ENCODE data around the gene NGRN.

NGRN gene, protein sequence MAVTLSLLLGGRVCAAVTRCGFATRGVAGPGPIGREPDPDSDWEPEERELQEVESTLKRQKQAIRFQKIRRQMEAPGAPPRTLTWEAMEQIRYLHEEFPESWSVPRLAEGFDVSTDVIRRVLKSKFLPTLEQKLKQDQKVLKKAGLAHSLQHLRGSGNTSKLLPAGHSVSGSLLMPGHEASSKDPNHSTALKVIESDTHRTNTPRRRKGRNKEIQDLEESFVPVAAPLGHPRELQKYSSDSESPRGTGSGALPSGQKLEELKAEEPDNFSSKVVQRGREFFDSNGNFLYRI

DNA sequence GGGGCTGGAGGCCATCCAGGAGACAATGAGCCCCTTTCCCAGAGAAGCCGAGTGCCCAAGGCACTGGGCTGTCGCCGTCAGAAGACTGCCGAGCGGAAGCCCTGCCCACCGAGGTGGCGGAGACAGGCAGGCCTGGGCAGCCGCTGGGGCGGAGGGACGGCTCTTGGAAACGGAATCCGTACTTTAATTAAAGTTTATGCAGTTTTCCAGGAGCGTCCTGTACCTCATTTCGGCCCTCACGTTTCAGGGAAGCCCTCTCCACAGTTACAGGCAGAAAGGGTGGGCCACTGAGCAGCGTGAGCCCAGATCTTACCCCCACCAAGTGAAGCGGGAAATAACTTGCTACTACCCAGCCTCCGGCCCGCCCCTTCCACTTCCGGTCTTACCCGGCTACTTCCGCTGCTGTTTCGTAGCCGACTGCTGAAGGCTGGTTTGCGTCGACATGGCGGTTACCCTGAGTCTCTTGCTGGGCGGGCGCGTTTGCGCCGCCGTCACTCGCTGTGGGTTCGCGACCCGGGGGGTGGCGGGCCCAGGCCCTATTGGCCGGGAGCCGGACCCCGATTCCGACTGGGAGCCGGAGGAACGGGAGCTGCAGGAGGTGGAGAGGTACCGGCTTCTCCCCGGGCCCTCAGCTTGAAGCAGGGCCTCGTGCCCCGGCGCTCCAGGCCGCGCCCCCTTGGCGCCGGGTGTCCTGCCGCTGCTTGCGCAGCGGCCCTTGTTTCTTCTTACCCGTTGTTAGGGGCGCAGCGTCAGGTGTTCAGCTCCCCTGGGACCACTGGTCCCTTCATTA is at the start of gene NGRN:
TSS of gene NGRN (plus strand) at position 402 of the 790 bp plus-strand sequence. CDS start at position 443, 41 bp downstream.
- DNase-seq: peak; percentile 81

DNA sequence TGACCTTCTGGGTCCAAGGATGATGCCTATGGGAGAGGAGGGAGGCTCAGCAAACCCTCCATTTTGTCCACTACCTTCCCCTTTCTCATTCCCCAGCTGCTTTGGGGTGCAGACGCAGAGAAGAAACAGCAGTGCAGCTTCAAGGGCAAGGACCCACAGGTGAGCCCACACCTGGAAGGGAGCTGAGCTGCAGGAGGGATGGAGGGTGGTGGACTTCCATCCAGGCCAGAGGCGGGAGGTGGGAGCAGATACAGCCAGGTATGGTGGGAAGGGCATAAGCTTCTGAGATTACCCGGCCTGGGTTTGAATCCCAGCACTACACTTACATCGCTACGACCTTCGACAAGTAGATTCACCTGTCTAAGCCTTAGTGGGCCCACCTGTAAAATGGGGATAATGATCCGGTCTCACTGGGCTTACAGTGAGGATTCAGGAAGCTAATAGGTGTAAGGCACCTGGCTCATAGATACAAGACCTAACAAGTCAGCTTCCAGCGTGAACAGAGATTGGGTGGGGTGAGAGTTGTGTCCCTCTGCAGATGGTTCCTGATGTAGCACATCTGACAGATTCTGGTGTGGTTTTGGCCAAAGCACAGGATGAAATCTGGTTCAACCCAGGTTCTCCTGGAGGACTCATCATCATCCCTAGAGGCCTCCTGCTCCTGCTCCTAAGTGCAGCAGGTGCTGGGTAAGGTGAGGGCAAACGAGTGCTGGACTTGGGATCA is 47.6 kb upstream of the NGRN start:
- DNase-seq: no peak

DNA sequence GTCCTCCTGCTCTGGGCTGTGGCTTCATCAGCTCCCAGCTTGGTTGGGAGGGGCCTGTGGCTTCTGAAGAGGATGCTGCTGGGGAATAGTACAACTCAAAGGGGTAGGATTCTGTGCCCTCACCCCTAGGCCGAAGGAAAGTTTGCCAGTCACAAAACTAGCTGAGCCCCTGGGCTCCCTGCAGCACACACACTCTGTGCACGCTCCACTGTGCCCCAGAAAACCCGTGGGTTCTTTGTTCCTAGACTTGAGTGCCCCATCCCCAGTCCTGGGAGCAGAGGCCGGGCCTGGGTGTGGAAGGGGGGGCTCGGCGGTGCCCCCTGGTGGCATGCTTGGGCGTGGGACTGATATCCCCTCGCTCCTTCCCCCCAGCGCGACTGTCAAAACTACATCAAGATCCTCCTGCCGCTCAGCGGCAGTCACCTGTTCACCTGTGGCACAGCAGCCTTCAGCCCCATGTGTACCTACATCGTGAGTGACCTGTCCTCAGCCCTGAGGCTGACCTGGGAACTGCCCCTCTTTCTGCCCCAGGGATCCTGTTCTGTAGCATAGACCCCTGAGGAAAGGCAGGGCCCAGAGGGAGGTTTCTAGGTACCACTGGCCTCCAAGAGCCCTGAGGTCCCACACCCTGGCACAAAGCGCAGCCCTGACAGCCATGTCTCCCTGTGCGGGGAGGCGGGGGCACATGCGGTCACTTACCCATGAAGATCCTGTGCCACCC is 45.9 kb upstream of the NGRN start:
- no peak for DNase-seq

DNA sequence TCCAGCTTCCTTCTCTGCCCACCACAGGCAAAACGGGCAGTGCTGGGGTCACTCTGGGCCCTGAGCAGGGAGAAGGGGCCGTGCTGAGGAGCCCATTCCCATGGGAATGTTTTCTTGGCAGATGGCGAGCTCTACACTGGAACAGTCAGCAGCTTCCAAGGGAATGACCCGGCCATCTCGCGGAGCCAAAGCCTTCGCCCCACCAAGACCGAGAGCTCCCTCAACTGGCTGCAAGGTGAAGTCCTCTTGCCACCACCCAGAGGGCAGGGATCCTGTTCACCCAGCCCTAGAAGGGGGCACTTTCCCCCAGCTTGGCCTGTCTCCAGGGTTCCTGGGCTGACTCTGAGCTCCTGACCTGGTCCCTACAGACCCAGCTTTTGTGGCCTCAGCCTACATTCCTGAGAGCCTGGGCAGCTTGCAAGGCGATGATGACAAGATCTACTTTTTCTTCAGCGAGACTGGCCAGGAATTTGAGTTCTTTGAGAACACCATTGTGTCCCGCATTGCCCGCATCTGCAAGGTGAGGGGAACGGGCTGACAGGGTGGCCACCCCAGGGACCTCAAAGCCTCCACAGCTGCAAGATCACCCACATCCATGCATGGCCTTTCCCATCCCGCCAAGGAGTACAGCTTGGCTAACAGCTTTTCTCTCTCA is 44.1 kb upstream of the NGRN start:
- DNase-seq: peak; percentile 9

DNA sequence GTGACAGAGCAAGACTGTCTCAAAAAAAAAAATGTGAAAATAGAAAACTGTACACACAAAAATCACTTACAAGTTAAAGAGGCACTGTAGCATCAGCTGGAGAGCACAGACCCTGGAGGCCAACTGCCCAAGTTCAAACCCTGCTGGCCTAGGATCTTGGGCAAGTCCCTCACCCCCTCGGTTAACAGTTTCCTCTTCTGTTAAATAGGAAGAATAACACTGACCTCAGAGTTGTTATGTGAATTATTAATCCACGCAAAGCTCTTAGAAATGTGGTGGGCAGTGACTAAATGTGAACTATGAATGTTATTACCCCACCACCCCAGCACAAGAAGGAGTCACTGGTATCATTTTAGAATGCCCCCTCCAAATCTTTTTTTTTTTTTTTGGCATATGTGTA is 42.9 kb upstream of the NGRN start:
- DNase-seq: no peak

DNA sequence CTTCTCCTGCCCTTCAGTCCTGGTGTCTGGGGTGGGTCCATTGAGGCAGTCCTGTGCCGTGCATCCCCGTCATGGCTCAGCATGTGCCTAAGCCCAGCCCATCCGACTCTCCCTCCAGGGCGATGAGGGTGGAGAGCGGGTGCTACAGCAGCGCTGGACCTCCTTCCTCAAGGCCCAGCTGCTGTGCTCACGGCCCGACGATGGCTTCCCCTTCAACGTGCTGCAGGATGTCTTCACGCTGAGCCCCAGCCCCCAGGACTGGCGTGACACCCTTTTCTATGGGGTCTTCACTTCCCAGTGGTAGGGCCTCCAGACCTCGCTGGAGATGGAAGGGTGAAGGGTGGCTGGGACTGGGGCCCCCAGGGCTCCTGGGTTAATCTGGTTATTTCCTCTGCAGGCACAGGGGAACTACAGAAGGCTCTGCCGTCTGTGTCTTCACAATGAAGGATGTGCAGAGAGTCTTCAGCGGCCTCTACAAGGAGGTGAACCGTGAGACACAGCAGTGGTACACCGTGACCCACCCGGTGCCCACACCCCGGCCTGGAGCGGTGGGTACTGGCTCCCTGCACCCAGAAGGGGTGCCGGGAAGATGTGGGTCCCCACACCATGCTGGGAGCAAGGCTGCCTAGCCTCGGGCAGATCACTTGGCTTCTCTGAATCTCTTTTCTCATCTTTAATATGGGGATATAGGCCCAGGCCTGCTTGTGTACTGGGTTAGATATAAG is 41.9 kb upstream of the NGRN start:
- DNase-seq: no peak

DNA sequence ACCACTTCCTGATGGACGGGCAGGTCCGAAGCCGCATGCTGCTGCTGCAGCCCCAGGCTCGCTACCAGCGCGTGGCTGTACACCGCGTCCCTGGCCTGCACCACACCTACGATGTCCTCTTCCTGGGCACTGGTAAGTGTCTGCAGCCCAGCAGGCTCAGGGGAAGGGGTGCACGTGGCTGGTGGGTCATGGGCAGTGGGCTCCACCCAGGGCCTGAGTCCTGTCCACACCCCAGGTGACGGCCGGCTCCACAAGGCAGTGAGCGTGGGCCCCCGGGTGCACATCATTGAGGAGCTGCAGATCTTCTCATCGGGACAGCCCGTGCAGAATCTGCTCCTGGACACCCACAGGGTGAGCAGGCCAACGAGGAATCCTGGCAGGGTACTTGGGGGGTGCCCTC is 40.4 kb upstream of the NGRN start:
- DNase-seq: no peak

DNA sequence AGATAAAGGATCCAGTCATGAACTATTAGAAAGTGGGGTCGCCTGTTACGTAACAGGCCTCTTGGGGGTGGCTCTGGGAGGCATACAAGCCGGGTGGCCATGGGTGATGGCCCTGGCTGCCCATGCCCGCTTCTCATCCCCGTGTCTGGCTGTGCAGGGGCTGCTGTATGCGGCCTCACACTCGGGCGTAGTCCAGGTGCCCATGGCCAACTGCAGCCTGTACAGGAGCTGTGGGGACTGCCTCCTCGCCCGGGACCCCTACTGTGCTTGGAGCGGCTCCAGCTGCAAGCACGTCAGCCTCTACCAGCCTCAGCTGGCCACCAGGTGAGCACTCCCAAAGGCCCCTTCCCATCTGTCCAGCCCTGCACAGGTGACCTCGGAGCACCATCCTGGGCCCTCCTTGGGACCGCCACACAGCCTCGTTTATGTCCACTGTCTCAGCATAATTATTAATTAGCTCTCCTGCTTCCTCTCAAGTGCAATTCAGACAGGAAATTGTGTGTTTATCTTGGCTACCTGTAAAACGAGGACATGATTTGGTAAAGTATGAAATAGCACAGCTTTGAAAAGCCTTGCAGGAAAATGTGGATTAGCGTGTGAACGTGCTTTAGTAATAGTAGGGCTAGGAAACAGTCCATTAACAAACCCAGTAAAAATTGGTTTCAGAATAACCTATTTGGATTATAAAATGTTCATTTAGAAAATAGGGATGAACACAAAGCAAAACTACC is 39.8 kb upstream of the NGRN start:
- no peak for DNase-seq

DNA sequence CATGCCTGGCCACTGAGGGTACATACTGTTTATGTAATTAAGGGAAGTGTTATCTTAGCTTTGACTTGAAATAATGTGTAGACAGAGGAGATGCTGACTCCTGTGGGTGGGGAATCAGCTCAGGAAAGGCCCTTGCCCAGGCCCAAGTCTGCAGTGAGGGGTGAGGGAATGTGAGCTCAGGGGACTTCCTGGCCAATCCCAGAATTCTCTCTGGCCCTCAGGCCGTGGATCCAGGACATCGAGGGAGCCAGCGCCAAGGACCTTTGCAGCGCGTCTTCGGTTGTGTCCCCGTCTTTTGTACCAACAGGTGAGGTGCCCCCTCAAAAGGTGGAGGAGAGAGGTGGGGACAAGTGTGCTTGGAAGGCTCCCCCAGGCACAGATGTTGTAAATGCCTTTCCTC is 38.1 kb upstream of the NGRN start:
- DNase-seq: no peak

DNA sequence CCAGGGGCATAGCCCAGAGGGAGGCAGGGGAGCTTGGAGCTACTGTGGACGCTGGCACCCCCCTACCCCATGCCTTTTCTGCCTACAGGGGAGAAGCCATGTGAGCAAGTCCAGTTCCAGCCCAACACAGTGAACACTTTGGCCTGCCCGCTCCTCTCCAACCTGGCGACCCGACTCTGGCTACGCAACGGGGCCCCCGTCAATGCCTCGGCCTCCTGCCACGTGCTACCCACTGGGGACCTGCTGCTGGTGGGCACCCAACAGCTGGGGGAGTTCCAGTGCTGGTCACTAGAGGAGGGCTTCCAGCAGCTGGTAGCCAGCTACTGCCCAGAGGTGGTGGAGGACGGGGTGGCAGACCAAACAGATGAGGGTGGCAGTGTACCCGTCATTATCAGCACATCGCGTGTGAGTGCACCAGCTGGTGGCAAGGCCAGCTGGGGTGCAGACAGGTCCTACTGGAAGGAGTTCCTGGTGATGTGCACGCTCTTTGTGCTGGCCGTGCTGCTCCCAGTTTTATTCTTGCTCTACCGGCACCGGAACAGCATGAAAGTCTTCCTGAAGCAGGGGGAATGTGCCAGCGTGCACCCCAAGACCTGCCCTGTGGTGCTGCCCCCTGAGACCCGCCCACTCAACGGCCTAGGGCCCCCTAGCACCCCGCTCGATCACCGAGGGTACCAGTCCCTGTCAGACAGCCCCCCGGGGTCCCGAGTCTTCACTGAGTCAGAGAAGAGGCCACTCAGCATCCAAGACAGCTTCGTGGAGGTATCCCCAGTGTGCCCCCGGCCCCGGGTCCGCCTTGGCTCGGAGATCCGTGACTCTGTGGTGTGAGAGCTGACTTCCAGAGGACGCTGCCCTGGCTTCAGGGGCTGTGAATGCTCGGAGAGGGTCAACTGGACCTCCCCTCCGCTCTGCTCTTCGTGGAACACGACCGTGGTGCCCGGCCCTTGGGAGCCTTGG is 37.4 kb upstream of the NGRN start:
- no peak for DNase-seq

DNA sequence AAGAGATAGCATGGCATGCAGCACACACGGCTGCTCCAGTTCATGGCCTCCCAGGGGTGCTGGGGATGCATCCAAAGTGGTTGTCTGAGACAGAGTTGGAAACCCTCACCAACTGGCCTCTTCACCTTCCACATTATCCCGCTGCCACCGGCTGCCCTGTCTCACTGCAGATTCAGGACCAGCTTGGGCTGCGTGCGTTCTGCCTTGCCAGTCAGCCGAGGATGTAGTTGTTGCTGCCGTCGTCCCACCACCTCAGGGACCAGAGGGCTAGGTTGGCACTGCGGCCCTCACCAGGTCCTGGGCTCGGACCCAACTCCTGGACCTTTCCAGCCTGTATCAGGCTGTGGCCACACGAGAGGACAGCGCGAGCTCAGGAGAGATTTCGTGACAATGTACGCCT is 36.5 kb upstream of the NGRN start:
- no peak for DNase-seq

DNA sequence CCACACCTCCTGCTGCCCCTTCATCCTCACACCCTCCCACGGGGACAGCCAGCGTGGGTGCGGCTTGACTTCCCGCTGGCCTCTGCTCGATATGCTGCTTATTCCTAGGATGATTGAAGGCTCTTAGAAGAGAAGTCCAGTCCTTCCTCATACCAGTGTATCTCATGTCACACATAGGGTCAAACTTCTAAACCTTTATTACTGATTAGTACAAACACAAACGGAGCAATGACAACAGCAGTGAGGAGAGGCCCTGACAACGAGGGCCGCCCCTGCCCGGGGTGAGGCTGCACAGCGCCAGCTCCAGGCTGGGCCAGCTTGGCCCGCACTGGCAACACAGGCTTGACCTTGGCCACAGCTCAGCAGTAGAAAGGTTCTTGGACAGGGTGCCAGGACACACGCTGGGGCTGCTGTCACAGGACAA is 35.4 kb upstream of the NGRN start:
- DNase-seq: no peak

DNA sequence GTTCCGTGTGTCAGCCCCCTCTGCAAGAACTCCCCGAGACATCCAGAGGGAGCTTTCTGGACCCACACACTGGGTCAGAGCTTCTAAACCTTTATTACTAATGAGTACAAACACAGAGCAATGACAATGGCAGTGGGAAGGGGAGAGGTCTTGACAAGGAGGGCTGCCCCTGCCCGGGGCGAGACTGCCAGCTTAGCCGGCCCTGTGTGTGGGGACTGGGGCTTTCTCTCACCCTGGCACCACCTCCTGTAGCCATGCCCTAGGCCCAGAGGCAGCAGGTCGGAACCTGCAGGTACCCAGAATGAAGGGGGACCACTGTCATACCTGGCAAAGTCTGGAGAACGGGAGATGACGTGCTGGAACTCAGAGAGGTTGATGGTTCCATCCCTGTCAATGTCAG is 34.9 kb upstream of the NGRN start:
- no peak for DNase-seq

DNA sequence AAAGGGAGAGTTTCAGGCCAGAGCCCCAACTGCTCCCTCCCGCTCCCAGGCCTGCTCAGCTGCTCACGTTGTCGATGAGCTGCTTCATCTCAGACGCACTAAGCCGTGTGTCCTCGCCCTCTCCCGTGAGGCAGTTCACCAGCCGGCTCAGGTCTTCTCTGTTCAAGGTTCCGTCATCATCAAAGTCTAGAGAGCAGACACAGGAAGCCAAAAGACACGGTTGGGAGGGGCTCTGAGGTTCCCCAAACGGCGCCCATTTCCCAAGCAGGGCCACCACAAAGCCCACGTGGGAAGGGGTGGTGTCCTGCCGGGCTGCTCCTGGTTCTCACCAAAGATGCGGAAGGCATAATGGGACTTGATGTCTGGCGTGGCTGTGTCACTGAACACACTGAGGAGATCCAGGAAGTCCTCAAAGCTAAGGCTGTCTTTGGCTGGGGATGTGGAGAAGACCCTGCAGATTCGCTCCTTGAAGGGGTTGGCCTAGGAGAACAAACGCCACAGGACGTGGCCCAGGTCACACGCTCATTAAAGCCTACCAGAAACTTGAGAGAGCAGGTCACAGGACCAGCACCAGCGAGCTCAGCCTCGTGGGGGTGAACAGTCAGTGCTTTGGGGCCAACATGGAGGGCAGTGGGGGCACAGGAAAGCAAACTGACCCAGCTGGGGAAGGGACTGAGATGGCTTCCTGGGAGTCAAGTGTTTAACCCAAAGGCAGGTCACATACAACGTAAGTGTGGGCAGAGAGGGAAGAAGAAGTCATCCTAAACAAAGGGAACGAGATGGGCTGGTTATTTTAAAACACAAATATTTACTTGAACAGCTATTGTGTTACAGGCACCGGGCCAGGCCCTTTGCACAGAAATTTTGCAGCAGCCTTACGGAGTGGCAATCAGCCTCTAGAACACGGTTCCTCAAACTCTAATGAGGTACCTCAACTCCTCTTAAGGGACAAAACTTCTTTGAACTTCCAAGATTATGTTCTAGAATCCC is 34.1 kb upstream of the NGRN start:
- no peak for DNase-seq

DNA sequence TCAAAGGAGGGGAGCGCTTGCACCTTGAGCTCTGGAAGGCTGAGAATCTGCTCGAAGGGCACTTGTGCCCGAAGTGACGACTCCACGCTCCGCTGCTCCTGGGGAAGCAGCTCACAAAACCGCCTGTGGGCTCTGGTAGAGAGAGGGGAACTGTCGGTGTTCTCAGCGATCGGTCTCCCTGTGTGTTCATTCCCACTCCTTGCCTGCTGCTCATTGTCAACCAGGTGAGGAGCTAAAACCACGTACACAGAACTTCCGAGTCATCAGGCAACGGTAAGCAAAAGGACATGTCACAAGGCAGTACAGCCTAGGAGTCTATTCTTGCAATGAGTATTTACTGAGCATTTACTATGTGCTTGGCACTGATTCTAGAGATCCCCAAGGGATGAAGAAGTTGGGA is 33.3 kb upstream of the NGRN start:
- DNase-seq: no peak

DNA sequence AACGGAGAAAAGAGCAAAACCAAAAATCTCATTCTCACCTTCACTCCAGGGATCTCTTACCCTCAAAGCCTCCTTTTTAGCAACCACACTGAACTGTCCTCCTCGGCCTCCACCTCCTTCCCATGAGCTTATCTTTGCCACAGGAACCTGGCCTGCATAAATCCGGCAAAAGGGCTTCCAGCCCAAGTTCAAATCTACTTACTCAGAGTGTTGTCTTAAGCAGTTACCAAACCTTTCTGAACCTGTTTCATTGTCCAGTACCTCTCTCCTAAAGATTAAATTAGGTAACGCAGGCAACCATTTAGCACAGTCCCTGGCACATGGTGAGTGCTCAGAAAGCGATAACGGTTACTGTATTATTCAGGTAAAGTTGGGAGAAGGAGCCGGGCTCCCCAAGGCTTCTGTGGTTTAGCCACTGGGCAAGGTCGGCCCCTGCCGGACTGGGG is 32.5 kb upstream of the NGRN start:
- DNase-seq: peak; percentile 42

DNA sequence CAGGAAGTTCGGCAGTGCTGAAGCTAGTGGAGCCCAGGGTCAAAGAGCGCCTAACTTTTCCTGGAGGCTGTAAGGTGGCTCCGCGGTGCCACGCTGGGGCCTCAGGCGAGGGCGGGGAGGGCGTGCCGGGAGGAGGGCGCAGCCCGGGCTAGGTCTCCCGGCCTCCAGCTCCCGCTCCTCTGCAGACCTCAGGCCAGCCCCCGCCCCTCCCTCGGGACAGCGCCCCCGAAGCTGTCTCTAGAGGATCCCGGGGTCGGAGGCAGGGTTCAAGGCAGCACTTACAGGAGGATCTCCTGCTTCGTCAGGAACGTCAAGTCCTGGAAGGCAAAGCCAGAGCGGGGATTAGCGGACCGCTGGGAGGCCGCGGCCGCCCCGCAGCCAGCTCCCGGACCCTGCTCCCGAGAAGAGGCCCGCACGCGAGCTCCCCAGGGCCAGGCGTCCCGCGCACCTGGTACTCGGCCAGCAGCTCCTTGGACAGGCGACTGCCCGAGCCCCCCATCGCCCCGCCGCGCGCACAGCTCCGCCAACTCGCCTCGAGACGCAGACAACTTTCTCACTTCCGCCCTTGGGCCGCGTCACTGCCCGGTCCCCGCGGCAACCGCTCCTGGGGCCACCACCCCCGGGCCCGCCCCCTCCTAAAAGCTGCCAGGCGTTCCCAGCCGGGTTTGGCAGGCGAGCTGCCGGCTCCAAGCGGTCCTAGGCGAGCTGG is 31.9 kb upstream of the NGRN start, which contains the start of gene CIB1:
TSS of gene CIB1 (minus strand) at position 555 of the 709 bp plus-strand sequence. CDS start at position 499, 56 bp downstream.
- DNase-seq: peak; percentile 92

All from kidney glomerular epithelial cell (primary cell).